GM18861 (cell line): ENCODE data around the gene CORO6.

Experiments
- ATAC-seq: cut with Tn5 transposase; IDR thresholded peaks from one replicate; pipeline ENCODE4 v1.9.1; 2021; ENCODE audit not compliant: unreplicated experiment

CORO6 gene

DNA sequence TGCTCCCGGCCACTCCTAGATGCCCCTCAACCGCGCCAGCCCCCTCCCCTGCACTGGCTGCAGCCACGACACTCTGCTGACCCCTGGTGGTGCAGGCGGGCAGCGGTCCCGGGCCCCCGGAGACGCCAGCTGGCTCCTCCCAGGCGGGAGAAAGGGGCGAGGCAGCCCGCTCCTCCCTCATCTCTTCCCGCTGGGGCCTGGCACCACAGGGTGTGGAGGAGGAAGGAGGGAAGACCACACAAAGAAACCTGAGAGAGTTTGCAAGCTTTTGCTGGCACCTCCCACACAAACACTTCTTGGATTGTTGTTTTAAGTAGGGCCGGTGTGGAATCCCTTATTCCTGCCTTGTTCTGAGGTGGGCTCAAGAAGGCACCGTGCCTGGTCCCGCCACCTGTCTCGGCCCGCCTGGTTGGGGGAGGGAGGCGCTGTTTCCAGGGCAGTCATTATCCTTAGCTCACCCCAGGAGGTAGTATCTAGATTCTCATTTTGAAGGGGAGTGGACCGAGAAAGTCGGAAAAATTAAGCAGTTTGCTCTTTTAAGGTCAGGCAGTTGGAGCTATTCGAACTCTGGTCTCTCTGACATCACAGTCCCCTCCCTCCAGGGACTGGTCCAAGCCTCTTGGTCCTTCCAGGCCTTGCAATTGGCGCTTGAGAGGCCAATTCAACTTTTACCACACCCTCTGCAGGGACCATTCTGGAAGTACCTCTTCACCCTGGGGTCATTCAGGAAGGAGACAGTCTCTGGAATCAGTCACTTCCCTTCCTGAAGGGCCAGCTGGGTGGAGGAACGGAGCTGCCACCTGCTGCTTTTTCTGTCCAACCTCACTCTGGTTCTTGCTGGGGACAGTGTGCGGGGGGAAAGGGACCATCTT lies 30.7 kb downstream of the CORO6 start:
- ATAC-seq, result no peak

DNA sequence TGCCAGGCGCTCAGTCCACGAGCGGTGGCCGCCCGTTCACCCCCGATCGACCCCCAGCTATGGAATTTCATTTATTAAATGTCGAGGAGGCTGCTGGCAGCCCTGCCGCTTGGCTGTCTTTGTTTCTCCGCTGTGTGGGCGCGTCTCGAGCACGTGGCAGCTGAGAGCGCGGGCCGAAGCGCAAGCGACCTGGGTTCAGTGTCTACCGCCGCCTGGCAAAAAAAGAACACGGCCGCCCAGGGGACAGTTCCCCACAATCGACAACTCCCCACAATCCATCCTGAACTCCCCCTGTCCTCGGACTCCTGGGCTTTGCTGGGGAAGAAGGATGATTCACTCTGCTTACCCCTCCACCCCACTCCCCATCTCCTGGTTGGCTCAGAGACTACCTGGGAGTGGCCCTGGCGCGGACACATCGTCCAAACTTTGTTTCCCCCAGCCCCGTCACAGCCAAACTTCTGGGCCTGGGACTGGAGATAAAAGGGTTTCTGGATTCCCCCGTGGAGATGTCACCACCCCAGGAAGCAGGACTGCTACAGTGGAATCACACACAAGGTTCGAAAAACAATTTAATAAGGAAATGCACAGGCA lies 31.5 kb downstream of the CORO6 start:
- ATAC-seq, result no peak

- ATAC-seq, result no peak
Measured at GRCh38 chr17:29590411-29591145, 32.1 kb downstream of the CORO6 start.

DNA sequence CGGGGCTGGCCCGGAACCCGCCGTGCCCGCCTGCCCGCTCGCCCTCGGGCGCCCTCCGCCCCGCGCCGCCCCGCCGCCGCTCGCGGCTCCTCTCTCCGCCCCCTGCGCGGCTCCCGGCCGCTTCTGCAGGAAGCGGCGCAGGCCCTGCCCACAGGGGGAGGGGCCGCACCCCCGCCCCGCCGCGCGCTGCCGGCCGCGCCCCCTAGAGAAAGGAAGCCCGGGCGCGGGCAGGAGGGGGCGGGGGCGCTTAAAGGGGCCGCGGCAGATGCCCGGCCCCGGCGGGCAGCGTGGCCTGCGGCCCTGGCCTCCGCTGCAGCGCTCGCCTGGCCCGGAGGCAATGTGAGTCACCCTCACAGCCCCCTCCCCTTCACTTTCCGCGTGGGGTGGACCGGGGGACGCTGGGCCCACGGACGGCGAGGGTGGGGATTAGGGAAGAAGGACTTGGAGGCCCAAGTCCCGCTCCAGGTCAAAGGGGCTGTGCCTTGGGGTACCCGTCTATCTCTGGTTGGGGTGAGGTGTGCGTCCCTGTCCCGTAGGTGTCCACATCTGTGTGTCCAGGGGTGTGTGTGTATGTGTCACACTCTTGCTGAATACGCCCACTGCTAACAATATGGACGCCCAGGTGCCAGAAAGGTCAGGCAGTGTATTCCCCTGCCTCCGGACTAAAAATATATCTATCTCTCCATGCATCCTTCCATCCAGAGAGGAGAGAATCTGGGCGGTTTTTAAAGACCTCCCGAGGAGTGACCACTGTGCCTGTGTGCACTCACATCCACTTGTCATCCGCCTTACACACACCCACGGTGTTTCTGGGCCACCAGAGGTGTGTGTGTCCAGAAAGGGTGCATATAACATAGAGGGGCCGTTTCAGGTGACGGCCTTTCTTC lies 32.9 kb downstream of the CORO6 start, which contains the start of gene GIT1:
Gene GIT1, minus strand, starts transcription at position 125 of the 887 bp plus-strand sequence. CDS start 270 bp downstream, outside the sequence.
- ATAC-seq, result peak; percentile 53

- ATAC-seq, result peak; percentile 6
Measured at GRCh38 chr17:29588562-29589411, 33.9 kb downstream of the CORO6 start.

DNA sequence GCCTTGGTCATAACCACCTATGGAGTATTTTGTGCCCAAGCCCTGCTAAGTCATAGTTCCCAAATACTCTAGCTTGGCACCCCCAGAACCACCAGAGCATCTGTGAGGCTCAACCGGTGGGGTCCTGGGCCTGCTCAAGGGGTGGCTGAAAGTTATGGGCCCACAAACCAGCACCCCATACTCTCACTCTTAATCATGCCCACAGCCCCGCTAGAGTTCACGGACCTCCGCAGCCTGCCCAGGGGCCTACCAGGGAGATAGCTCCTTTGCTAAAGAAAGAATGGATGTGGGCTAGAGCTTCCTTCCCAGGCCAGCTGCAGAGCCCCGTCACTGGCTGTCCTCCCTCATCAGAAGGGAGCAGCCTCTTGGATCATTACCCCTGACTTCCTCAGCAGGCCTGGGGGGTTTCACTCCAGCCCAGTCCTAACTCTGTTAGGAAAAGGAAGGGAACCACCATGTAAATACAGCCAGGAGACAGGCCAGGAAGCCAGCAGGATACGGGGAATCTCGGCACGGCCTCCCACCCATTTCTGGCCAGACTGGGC lies 34.6 kb downstream of the CORO6 start:
- ATAC-seq, result no peak

DNA sequence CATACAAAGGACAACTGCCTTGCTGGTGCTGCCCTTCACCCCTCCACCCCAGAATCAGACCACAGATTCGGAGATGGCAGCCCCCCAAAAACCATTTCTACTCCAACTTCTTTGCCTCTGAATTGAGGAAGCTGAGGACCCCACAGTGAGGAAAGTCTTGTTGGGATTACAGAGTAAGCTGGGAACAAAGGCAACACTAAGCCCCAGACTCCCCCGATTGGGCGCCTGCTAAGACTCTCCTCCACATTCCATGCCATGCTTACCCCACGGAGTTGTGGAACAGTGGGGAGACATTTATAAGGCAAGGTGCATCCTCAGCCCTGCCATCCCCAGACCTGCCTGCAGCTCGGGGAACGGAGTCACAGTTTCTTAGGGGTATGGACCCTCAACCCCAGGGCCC lies 35.1 kb downstream of the CORO6 start:
- ATAC-seq, result no peak

DNA sequence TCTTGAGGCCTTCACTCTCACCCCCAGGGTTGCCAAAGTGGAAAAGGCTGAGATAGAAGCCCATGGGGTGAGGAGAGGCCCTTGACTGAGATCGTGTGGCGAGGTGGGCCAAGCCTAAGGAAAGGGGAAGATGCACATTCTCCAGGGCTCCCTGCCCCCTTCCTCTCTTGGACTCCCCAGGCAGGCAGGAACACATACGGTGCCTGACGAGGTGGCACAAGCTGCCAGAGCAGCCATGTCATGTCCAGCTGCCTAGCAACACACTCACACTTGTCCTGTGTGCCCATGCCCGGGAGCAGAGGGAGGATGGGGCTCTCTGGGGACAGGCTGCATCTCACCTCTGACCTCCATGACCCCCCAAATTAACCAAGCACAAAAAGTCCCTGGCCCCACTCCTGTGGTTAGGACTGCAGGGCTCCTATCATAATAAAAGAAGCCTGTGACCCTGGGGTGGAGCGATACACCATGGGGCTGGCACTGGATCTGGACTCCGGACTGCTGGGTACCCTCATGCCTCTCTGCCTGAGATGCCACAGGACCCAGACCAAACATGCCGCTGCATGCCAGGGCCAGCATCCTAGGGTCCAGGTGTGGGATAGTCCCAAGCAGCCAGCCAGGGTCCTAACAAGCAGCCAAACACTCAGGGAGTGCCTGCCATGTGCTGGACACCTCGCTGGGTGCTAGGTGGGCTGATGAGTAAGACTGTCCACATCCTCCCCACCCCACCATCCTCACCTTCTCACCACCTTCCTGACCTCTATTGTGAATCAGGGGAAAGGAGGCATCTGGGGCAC lies 35.8 kb downstream of the CORO6 start:
- ATAC-seq, result no peak

DNA sequence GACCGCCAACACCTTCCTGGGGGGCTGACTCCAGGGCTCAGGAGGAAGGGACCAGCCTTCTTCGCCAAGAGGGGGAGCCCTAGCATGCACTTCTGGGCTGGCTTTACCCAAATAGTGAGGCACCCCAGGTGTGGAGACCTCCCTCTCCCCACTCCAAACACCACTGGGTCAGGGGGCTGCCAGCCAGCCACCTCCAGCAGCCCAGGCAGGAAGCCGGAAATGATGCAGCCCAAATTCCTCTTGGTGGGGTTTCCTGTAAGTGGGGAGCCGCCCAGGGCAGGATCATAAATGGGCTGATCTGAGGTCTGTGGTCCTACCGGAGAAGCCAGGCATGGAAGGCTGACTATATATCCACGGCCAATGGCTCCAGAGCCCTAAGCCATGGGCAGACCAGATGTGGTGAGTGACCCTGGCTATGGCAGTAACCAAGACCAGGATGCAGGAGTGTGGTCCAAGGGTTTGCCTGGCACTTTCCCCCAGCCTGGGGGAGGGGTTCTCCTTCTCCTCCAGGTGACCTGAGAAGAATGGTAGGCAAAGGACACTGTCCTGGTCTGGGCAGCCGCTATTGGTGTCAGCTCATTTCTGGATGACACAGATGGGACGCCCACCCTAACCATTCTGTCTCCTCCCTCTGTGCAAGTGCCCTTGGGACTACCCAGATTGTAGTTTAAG lies 37.5 kb downstream of the CORO6 start:
- ATAC-seq, result no peak

DNA sequence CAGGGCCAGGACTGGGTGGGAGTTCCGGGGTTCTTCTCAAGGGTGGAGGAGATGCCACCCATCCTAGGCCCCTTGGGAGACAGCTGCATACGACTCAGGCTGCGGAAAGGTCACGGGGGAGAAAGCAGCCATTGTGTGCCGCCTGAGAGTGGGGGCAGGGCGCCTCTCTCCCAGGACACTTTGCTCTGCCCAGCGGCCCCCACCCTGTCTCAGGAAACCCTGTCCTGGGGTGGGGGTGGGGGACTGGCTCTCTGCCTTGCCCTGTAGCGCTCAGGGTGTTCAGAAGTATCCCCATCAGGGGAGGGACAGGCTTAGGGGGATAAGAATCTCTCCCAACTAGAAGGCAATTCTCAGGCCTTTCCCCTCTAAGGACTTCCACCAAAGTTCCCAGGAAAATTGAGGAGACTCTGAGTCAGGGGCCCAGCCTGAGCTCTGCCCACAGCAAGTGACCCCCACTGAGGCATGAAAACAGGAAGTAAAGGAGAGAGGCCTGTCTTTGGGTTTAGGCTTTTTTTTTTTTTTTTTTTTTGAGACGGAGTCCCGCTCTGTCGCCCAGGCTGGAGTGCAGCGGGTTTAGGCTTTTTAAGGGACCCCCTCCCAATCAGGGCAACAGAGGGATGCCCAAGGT lies 38.1 kb downstream of the CORO6 start:
- ATAC-seq, result no peak

GRCh38 chr17:29583324-29584248 lies 39.1 kb downstream of the CORO6 start:
- no peak for ATAC-seq

GRCh38 chr17:29582772-29583171 lies 39.9 kb downstream of the CORO6 start:
- ATAC-seq, result no peak

- no peak for ATAC-seq
Measured at GRCh38 chr17:29582254-29582765, 40.4 kb downstream of the CORO6 start.

DNA sequence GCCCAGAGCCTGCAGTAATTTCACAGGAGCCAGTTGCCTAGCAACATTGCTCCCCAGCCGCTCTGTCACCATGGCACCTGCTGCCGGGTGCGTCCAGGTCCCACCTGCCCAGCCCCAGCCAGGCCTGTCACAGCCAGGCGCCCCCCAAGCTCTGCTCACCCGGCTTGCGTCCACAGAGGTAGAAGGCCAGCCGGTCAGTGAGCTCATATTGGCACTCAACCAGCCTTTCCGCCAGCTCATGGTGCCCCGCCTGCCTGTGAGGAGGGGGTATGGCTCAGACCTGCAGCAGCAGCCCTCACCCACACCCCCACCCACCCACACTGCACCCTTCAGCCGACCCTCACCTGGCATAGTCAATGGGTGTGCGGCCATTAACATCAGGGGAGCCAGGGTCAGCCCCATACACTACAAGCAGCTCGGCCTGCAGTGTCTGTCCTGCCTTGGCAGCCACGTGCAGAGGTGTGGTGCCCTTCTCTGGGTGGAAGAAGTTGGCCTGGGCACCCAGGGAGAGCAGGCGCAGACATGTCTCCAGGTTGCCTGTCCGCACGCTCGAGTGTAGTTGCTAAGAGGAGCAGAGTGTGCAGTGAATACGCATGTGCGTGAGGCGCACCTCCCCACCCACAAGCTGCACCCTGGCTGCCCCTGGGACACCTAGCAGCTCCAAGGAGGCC lies 41.0 kb downstream of the CORO6 start:
- no peak for ATAC-seq

DNA sequence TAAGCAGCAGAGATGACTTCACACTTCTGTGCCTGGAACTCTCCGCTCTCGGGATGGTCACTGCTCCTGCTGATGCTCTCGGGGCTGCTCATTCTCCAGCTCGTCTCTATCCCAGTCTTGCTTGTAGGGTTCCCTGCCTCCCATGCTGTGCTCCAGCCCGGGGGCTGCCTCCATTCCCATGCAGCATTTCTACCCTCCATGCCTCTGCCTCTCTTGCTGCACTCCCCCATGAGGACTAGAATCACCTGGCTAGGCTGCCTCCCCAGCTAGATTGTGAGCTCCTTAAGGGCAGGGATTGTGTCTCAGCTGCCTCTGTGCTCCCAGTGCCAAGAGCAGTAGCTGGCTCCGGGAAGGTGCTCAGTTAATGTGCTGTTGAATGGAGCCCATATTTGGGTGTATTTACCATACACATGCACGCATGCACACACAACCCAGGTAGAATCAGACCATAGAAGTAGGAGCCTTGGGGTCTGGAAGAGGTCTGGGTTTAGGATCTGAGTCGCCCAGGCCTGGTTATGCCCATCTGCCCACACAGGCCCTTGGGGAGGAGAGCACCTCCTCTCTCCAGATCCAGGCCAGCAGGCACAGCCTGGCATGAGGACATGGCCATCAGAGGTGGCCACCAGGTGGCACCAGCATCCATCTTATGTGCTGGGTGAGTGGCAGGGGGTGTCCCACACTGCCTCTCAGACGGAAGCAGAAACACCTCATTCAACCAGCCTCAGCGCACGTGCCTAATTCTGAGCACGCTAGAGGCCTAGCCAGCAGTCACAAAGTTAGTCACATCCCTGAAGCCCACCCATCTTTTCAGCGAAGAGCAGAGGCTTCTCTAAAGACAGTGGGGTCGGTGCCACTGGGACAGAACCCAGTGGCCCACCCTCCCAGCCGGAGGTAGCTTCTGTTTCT lies 42.6 kb downstream of the CORO6 start:
- peak; percentile 76 for ATAC-seq
